PC-3 (cell line): Measurements from ENCODE around the gene PARK7.

Experiments
- EZH2 ChIP-seq: fragments of 300-600 bp; sonication (generic); IDR thresholded peaks from one replicate; pipeline ENCODE4 v1.6.1; 2017; ENCODE audit warnings: antibody characterized with exemption, mild to moderate bottlenecking, low read length; ENCODE audit not compliant: unreplicated experiment
- EZH2phosphoT487 ChIP-seq: fragments of 300-600 bp; sonication (generic); IDR thresholded peaks from 2 replicates; pipeline ENCODE4 v1.6.1; 2018; ENCODE audit warnings: mild to moderate bottlenecking, antibody characterized with exemption, low read length, borderline replicate concordance
- TF ChIP-seq, protein P1 (sequence below): fragments of 300-600 bp; sonication (generic); conservative IDR thresholded peaks from 2 replicates; pipeline ENCODE4 v1.5.1; 2017; ENCODE audit warnings: antibody characterized with exemption, low read depth, mild to moderate bottlenecking, low read length

DNA sequence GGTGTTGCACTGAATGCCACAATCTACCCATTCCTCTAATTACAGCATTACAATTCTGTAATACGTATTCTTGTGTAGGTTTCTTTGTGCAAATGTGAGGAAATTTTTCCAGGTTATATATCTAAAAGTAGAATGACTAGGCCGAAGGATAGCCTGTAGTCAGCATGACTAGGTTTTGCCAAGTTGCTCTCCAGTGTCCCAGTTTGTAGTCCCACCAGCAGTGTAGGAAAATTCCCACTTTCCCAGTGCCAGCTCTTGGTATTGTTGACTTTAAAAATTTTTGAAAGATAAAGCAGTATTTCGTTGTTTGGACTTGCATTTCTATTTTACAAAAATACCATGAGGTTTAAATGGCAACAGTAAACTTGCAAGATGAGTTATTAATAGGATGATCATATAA, 3.0 kb downstream of the PARK7 start:
- TF ChIP-seq, protein P1, sequence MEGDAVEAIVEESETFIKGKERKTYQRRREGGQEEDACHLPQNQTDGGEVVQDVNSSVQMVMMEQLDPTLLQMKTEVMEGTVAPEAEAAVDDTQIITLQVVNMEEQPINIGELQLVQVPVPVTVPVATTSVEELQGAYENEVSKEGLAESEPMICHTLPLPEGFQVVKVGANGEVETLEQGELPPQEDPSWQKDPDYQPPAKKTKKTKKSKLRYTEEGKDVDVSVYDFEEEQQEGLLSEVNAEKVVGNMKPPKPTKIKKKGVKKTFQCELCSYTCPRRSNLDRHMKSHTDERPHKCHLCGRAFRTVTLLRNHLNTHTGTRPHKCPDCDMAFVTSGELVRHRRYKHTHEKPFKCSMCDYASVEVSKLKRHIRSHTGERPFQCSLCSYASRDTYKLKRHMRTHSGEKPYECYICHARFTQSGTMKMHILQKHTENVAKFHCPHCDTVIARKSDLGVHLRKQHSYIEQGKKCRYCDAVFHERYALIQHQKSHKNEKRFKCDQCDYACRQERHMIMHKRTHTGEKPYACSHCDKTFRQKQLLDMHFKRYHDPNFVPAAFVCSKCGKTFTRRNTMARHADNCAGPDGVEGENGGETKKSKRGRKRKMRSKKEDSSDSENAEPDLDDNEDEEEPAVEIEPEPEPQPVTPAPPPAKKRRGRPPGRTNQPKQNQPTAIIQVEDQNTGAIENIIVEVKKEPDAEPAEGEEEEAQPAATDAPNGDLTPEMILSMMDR = no peak
- TF ChIP-seq EZH2 = no peak
- TF ChIP-seq EZH2phosphoT487 = no peak
